Tibial nerve (tissue), 4 donors: ENCODE data around the gene TBCD. TPM values are rescaled to one million over a fixed set of nuclear protein-coding genes. Genes with fewer than 3 reads are reported as not detected.

Experiments
- DNase-seq, 2 donors: peaks; one replicate each; pipeline ENCODE4 v3.0.0-alpha.2; 2019; ENCODE audit warnings: low spot score in 2 of 2
- H3K27ac ChIP-seq, 4 donors: fragments of 200-600 bp; sonication (generic) in 3 of 4; one replicate each; pipeline ENCODE4 v1.5.1; 2017 to 2019; ENCODE audit warnings: mild to moderate bottlenecking in 1 of 4
- H3K27me3 ChIP-seq, 2 donors: fragments of 200-600 bp; sonication (generic) in 1 of 2; one replicate each; pipeline versions ENCODE4 v1.5.1 to v1.6.0; 2017 to 2019
- H3K36me3 ChIP-seq, 3 donors: fragments of 200-600 bp; sonication (generic); one replicate each; pipeline ENCODE4 v1.5.1; 2018 to 2019
- H3K4me1 ChIP-seq, 4 donors: fragments of 200-600 bp; sonication (generic) in 3 of 4; one replicate each; pipeline ENCODE4 v1.5.1; 2017 to 2019
- H3K4me3 ChIP-seq, 4 donors: fragments of 200-600 bp; sonication (generic) in 3 of 4; one replicate each; pipeline ENCODE4 v1.5.1; 2017 to 2019; ENCODE audit warnings: mild to moderate bottlenecking in 1 of 4, moderate library complexity in 1 of 4
- H3K9me3 ChIP-seq, 4 donors: fragments of 200-600 bp; sonication (generic) in 3 of 4; one replicate each; pipeline ENCODE4 v1.5.1; 2017 to 2019
- EP300 ChIP-seq, 2 donors: sonication (generic); formaldehyde crosslinking; IDR thresholded peaks; one replicate each; pipeline ENCODE4 v1.6.1; 2017; ENCODE audit warnings: antibody characterized with exemption in 2 of 2, mild to moderate bottlenecking in 1 of 2
- POLR2A ChIP-seq, 2 donors: fragments of 450-650 bp; IDR thresholded peaks; one replicate each; pipeline ENCODE4 v1.6.1; 2017; ENCODE audit warnings: antibody characterized with exemption in 2 of 2, mild to moderate bottlenecking in 2 of 2, moderate library complexity in 2 of 2
- WGBS, 2 donors: methylation state at CpG; one replicate each; pipeline ENCODE4 v1.1.5; 2018; 5-methylcytosine and 5-hydroxymethylcytosine counted together
- total RNA-seq, 4 donors: library from RNA; depleted of rRNA; stranded (reverse); fragments of >200 nt; gene quantifications; one replicate each; pipeline ENCODE4 v1.1.0, GENCODE V29; 2016
- TF ChIP-seq, protein P1 (sequence below), 5 experiments: fragments of 200-600 bp in 3 of 5; fragments of 450-650 bp in 2 of 5; sonication (generic) in 3 of 5; IDR thresholded peaks; one replicate each; pipeline ENCODE4 v1.5.1; 2016 to 2019; ENCODE audit warnings: antibody characterized with exemption in 5 of 5, mild to moderate bottlenecking in 3 of 5, moderate library complexity in 2 of 5

TBCD gene
- total RNA-seq, 4 donors from 2014 or later, result 42.6 to 115 (median 87.9) TPM

GRCh38 chr17:82889496-82890338, 137.9 kb downstream of the TBCD start:
- 74 to 77% methylated on average over 21 to 23 of the region's 28 CpGs for WGBS, 2 donors
- TF ChIP-seq, protein P1, sequence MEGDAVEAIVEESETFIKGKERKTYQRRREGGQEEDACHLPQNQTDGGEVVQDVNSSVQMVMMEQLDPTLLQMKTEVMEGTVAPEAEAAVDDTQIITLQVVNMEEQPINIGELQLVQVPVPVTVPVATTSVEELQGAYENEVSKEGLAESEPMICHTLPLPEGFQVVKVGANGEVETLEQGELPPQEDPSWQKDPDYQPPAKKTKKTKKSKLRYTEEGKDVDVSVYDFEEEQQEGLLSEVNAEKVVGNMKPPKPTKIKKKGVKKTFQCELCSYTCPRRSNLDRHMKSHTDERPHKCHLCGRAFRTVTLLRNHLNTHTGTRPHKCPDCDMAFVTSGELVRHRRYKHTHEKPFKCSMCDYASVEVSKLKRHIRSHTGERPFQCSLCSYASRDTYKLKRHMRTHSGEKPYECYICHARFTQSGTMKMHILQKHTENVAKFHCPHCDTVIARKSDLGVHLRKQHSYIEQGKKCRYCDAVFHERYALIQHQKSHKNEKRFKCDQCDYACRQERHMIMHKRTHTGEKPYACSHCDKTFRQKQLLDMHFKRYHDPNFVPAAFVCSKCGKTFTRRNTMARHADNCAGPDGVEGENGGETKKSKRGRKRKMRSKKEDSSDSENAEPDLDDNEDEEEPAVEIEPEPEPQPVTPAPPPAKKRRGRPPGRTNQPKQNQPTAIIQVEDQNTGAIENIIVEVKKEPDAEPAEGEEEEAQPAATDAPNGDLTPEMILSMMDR (IDR thresholded peaks at IDR 0.05), result no peak
- TF ChIP-seq POLR2A (IDR thresholded peaks at IDR 0.05), result no peak
- TF ChIP-seq EP300 (IDR thresholded peaks at IDR 0.05), result no peak
- H3K4me1 ChIP-seq, result peaks cover 0 to 43% (median 11%) of the 10 kb centered on the region in 4 donors
- H3K27me3 ChIP-seq, result no peaks in the 10 kb centered on the region
- H3K4me3 ChIP-seq, result no peak overlapping the region
- no peak for DNase-seq
- H3K36me3 ChIP-seq, result peaks cover 0 to 12% (median 0%) of the 10 kb centered on the region in 3 donors
- peak overlapping the region in 1 of 4 donors; percentile 30 for H3K27ac ChIP-seq
- no peaks in the 10 kb centered on the region for H3K9me3 ChIP-seq

DNA sequence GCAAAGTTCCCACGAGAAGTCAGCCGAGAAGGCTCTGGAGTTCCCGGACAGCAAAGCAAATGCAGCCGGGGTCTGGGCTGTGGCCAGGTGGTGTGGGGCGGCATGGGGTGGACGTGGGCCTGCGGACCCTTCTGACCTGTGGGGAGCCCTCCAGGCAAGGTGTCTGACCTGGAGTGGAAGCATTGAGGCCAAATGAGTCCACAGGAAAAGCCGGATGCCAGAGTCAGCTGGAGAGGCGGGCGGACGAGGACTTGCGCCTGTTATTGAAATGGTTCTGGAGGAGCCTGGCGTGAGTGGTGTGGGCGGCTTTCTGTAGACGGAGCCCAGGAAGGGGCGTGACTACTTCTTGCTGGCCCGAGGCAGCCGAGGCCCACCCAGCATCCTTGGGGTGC, 138.5 kb downstream of the TBCD start:
- 69 to 78% methylated on average over 18 of the region's 18 CpGs for WGBS, 2 donors
- Histone ChIP-seq H3K27me3 (no peaks in the 10 kb centered on the region), H3K4me1 (peaks cover 0 to 38% (median 11%) of the 10 kb centered on the region in 4 donors)

DNA sequence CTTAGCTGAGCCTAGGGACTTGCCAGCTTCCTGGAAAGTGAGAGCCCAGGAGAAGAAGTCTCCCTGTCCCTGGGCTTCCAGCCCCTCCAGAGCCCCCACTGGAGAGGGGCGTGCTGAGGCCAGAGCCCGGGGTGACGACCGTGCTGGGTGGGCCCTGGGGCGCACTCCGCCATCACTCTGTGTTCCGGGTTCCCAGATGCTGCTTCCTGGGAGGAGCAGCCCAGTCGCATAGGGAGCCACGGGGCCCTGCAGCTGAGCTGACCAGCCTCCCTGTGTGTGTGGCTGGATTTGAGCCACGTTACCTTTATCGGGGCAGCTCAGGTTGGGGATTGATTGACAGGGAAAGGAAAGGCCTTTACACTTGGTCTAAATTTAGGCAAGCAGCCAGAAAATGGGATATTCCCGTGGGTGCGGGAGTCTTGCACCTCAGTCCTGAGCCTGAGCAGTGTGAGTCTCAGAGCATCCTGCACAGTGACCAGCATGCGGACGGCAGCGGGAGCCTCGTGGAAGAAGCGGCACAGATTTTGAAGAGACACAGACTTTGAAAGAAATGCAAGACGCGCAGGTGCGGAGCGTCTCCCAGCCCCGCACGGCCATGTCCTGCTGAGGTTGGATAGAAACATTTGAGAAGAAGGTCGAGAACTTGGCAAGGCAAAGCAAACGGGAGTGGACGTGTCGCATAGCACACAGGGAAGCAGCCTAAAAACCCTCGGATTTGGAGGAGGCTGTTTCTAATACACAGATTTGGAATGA, 139.2 kb downstream of the TBCD start:
- peaks cover 0 to 30% (median 8%) of the 10 kb centered on the region in 4 donors for H3K4me1 ChIP-seq
- 87 to 92% methylated on average over 28 to 29 of the region's 29 CpGs for WGBS, 2 donors
- peaks cover 0 to 26% (median 0%) of the 10 kb centered on the region in 3 donors for H3K36me3 ChIP-seq
- TF ChIP-seq POLR2A (IDR thresholded peaks at IDR 0.05), result no peak
- TF ChIP-seq EP300 (IDR thresholded peaks at IDR 0.05), result no peak
- TF ChIP-seq, protein P1 (IDR thresholded peaks at IDR 0.05), result no peak
- no peak for DNase-seq
- no peak overlapping the region for H3K4me3 ChIP-seq
- no peaks in the 10 kb centered on the region for H3K27me3 ChIP-seq
- no peaks in the 10 kb centered on the region for H3K9me3 ChIP-seq
- peak overlapping the region in 1 of 4 donors; percentile 30 for H3K27ac ChIP-seq

More for the DNA sequence above, 138.5 kb downstream of the TBCD start:
- Histone ChIP-seq H3K4me3 (no peak overlapping the region), H3K27ac (peak overlapping the region in 1 of 4 donors; percentile 30), H3K36me3 (peaks cover 0 to 19% (median 0%) of the 10 kb centered on the region in 3 donors), H3K9me3 (no peaks in the 10 kb centered on the region)
- no peak for TF ChIP-seq EP300 (IDR thresholded peaks at IDR 0.05)
- TF ChIP-seq, protein P1 (IDR thresholded peaks at IDR 0.05), result no peak
- TF ChIP-seq POLR2A (IDR thresholded peaks at IDR 0.05), result no peak
- DNase-seq, result no peak

GRCh38 chr17:82891911-82892310, 140.0 kb downstream of the TBCD start:
- TF ChIP-seq, protein P1 (IDR thresholded peaks at IDR 0.05), result no peak
- TF ChIP-seq EP300 (IDR thresholded peaks at IDR 0.05), result no peak
- TF ChIP-seq POLR2A (IDR thresholded peaks at IDR 0.05), result no peak
- no peak overlapping the region for H3K4me3 ChIP-seq
- H3K4me1 ChIP-seq, result peaks cover 0 to 28% (median 7%) of the 10 kb centered on the region in 4 donors
- no peak overlapping the region for H3K27ac ChIP-seq
- no peak for DNase-seq
- peaks cover 0 to 33% (median 0%) of the 10 kb centered on the region in 3 donors for H3K36me3 ChIP-seq
- H3K27me3 ChIP-seq, result no peaks in the 10 kb centered on the region
- WGBS, 2 donors, result 72 to 73% methylated on average over 5 to 7 of the region's 10 CpGs
- H3K9me3 ChIP-seq, result no peaks in the 10 kb centered on the region
